Breast epithelium (tissue), 4 donors: Measurements from ENCODE around the gene PVALEF. TPM values are rescaled to one million over a fixed set of nuclear protein-coding genes. Genes with fewer than 3 reads are reported as not detected.
A peak's percentile ranks its signal among the peaks of the same experiment; 100 is the strongest.

Experiments used
- DNase-seq, 2 donors: peaks; one replicate each; pipeline ENCODE4 v3.0.0-alpha.2; 2019; ENCODE audit warnings: low spot score in 2 of 2
- H3K27ac ChIP-seq, 2 donors: fragments of 200-600 bp; sonication (generic) in 1 of 2; one replicate each; pipeline ENCODE4 v1.5.1; 2016 to 2019; ENCODE audit warnings: mild to moderate bottlenecking in 1 of 2
- H3K27me3 ChIP-seq, 2 donors: fragments of 200-600 bp; sonication (generic) in 1 of 2; one replicate each; pipeline versions ENCODE4 v1.5.1 to v1.6.0; 2017 to 2019; ENCODE audit warnings: control low read depth in 1 of 2, mild to moderate bottlenecking in 1 of 2
- H3K36me3 ChIP-seq: fragments of 200-600 bp; one replicate; pipeline ENCODE4 v1.5.1; 2019
- H3K4me1 ChIP-seq, 2 donors: fragments of 200-600 bp; sonication (generic); one replicate each; pipeline ENCODE4 v1.5.1; 2016 to 2019; ENCODE audit warnings: control low read depth in 1 of 2
- H3K4me3 ChIP-seq, 3 donors: fragments of 200-600 bp; sonication (generic); 1 replicate in 2 of 3; 2 replicates in 1 of 3; pipeline ENCODE4 v1.5.1; 2016 to 2019; ENCODE audit warnings: mild to moderate bottlenecking in 3 of 3, moderate library complexity in 2 of 3
- H3K9me3 ChIP-seq, 2 donors: fragments of 200-600 bp; sonication (generic) in 1 of 2; one replicate each; pipeline ENCODE4 v1.5.1; 2016 to 2019; ENCODE audit warnings: control low read depth in 1 of 2
- POLR2A ChIP-seq: fragments of 450-650 bp; IDR thresholded peaks from one replicate; pipeline ENCODE4 v1.6.1; 2016; ENCODE audit warnings: antibody characterized with exemption, mild to moderate bottlenecking, moderate library complexity
- POLR2AphosphoS5 ChIP-seq, 3 donors: sonication (generic); formaldehyde crosslinking; IDR thresholded peaks; one replicate each; pipeline ENCODE4 v1.6.1; 2017; ENCODE audit warnings: antibody characterized with exemption in 3 of 3
- intact Hi-C: fragments of 100-400 bp; cut with DNase I; formaldehyde crosslinking; loops from one replicate; pipeline ENCODE4 v1.15.1; 2023; ENCODE audit warnings: low total_unique reads
- total RNA-seq, 3 donors: library from RNA; depleted of rRNA; stranded (reverse); fragments of >200 nt; gene quantifications; one replicate each; pipeline ENCODE4 v1.1.0, GENCODE V29; 2016
- TF ChIP-seq, protein P1 (sequence below), 3 donors: fragments of 450-650 bp; IDR thresholded peaks; one replicate each; pipeline ENCODE4 v1.5.1; 2016 to 2017; ENCODE audit warnings: antibody characterized with exemption in 3 of 3, mild to moderate bottlenecking in 3 of 3, moderate library complexity in 3 of 3

The PVALEF gene
- total RNA-seq, 3 donors from 2014 or later = not detected

DNA sequence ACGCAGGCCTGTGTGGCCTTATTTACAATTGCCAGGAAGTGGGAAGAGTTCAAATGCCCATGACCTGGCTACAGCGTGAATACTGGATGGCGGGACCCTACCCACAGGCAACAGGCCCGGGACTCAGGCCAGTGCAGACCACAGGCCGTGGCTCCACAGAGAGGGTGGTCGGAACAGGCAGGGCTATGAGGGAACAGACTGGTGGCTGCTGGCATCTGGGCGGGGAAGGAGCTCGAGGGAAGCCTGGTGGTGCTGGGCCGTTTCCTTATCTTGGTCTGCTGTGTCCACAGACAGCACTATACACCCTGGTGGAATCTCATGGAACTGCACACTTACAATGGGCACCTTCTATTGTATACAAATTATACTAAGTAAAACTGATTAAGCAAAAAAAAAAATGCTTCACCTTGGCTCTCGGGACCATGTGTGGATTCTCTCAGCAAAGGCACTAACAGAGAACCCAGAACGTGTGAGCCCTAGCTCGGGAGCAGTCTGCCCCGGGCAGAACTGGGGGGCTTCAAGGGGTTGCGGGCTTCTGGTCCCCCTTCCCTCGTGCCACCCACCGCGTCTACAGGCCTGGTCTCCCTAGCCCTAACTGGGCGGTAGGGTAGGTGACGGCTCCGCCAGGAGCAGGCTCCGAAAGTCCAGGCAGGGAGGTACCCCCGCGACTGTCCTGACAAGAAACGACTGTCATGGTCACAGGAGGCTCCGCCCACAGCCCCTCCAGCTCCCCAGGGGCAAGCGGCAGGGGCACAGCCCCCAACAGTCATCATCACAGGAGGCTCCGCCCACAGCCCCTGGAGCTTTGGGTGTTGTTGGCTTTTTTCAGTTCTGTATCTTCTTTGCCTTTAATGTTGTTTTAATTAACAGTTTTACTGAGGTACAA is 35.6 kb downstream of the PVALEF start:
- Histone ChIP-seq H3K9me3 (no peaks in the 10 kb centered on the region), H3K4me3 (no peak overlapping the region), H3K27ac (peak overlapping the region; percentile 41 to 50), H3K27me3 (no peaks in the 10 kb centered on the region), H3K4me1 (no peaks in the 10 kb centered on the region), H3K36me3 (no peaks in the 10 kb centered on the region)
- intact Hi-C loops = no loop called here
- DNase-seq = peak in 1 of 2 donors; percentile 56
- no peak for TF ChIP-seq POLR2A
- TF ChIP-seq, protein P1, sequence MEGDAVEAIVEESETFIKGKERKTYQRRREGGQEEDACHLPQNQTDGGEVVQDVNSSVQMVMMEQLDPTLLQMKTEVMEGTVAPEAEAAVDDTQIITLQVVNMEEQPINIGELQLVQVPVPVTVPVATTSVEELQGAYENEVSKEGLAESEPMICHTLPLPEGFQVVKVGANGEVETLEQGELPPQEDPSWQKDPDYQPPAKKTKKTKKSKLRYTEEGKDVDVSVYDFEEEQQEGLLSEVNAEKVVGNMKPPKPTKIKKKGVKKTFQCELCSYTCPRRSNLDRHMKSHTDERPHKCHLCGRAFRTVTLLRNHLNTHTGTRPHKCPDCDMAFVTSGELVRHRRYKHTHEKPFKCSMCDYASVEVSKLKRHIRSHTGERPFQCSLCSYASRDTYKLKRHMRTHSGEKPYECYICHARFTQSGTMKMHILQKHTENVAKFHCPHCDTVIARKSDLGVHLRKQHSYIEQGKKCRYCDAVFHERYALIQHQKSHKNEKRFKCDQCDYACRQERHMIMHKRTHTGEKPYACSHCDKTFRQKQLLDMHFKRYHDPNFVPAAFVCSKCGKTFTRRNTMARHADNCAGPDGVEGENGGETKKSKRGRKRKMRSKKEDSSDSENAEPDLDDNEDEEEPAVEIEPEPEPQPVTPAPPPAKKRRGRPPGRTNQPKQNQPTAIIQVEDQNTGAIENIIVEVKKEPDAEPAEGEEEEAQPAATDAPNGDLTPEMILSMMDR (IDR thresholded peaks at IDR 0.05) = peak; percentile 37 to 81 (median 49)

DNA sequence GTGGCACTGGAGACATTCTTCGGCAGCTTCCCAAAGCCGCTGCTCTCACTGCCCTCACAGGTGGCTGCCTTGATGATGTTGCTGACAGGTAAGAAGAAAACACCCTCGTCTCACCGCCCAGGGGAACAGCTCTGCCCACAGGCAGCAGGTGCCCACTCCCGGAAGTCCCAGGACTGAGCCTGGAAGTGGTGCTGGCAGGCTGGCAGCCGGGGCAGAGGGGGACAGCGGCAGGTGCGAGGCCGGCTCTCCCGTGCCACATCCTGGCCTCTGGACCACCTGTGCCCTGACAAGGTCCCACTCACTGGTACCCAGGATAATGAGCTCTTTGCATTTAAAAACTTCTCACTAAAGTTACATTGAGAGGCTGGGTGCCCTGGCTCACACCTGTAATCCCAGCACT is 37.0 kb downstream of the PVALEF start:
- H3K27ac ChIP-seq = no peak overlapping the region
- no peaks in the 10 kb centered on the region for H3K27me3 ChIP-seq
- intact Hi-C loops = no loop called here
- H3K4me1 ChIP-seq = no peaks in the 10 kb centered on the region
- no peaks in the 10 kb centered on the region for H3K9me3 ChIP-seq
- DNase-seq = peak in 1 of 2 donors; percentile 76
- no peaks in the 10 kb centered on the region for H3K36me3 ChIP-seq
- H3K4me3 ChIP-seq = no peak overlapping the region
- TF ChIP-seq POLR2AphosphoS5 (IDR thresholded peaks at IDR 0.05) (no peak), POLR2A (no peak)

DNA sequence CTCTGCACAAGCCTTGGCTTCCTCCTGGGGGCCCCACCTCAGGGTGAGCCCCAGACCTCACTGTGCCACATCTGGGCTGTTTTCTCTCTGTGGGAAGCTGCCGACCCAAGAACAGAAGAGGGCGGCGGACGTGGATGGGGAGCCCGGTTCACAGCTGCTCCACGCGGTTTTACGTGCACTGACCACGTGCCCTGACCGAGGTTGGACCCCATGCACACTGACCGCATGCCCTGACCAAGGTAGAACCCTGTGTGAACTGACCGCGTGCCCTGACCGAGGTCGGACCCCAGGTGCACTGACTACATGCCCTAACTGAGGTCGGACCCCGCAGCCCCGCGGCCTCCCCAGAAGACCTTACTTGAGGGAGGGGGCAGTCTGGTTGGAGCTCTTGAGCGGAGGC is 37.8 kb downstream of the PVALEF start:
- no peaks in the 10 kb centered on the region for H3K4me1 ChIP-seq
- intact Hi-C loops = no loop called here
- no peaks in the 10 kb centered on the region for H3K9me3 ChIP-seq
- H3K4me3 ChIP-seq = no peak overlapping the region
- no peak overlapping the region for H3K27ac ChIP-seq
- H3K27me3 ChIP-seq = no peaks in the 10 kb centered on the region
- TF ChIP-seq POLR2AphosphoS5 (IDR thresholded peaks at IDR 0.05) (no peak), POLR2A (no peak)
- TF ChIP-seq, protein P1 (IDR thresholded peaks at IDR 0.05) = no peak
- DNase-seq = no peak
- H3K36me3 ChIP-seq = no peaks in the 10 kb centered on the region

DNA sequence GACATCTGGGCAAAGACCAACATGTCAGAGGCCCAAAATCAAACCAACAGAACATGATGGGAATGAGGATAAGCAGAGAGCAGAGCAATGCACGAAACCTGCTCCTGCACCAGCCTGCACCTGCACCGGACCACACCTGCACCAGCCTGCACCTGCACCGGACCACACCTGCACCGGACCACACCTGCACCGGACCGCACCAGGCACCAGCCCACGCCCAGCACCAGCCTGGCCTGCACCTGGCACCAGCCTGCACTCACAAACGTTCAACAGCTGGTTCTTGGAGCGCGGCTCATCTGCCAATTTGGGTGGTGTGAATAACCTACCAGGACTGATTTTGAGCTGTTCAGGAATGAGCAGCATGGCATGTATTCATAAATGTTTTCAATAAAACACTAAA is 39.3 kb downstream of the PVALEF start:
- intact Hi-C loops = no loop called here
- Histone ChIP-seq H3K9me3 (no peaks in the 10 kb centered on the region), H3K27ac (no peak overlapping the region), H3K4me3 (no peak overlapping the region), H3K27me3 (no peaks in the 10 kb centered on the region), H3K4me1 (no peaks in the 10 kb centered on the region), H3K36me3 (no peaks in the 10 kb centered on the region)
- DNase-seq = no peak
- TF ChIP-seq POLR2AphosphoS5 (IDR thresholded peaks at IDR 0.05) (no peak), POLR2A (no peak)
- TF ChIP-seq, protein P1 (IDR thresholded peaks at IDR 0.05) = no peak

DNA sequence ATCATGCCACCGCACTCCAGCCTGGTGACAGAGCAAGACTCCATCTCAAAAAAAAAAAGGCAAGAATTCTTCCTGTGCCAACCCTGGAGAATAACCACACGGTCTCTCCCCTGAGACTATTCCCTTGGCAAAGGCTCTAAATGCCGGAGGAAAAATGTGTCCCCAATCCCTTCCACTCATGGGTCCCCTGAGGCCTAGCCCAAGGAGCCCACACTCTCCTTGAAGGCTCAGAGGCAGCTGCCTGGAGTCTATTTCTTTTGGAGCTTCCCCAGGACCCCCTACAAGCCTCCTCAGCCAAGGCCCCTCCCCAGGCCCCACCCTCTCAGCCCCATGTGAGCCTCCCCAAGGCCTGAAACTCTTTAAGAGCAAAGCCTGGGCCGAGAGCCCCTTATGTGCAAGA is 40.9 kb downstream of the PVALEF start:
- DNase-seq = no peak
- Histone ChIP-seq H3K27me3 (no peaks in the 10 kb centered on the region), H3K36me3 (no peaks in the 10 kb centered on the region), H3K4me3 (no peak overlapping the region), H3K4me1 (no peaks in the 10 kb centered on the region), H3K27ac (no peak overlapping the region), H3K9me3 (no peaks in the 10 kb centered on the region)
- intact Hi-C loops = no loop called here
- TF ChIP-seq, protein P1 (IDR thresholded peaks at IDR 0.05) = no peak
- TF ChIP-seq POLR2A = no peak
- no peak for TF ChIP-seq POLR2AphosphoS5 (IDR thresholded peaks at IDR 0.05)
